Uterus (tissue), 4 donors: Measurements from ENCODE around the gene STRBP. TPM values are rescaled to one million over a fixed set of nuclear protein-coding genes. Genes with fewer than 3 reads are reported as not detected.

Experiments used
- DNase-seq, 2 donors: peaks; one replicate each; pipeline ENCODE4 v3.0.0-alpha.2; 2019 to 2020
- H3K27ac ChIP-seq, 2 donors: fragments of 200-600 bp; sonication (generic); 1 replicate in 1 of 2; 2 replicates in 1 of 2; pipeline ENCODE4 v1.5.1; 2016 to 2018
- H3K27me3 ChIP-seq, 2 donors: fragments of 200-600 bp; sonication (generic); one replicate each; pipeline ENCODE4 v1.5.1; 2018 to 2019; ENCODE audit warnings: control low read depth in 1 of 2
- H3K36me3 ChIP-seq, 2 donors: fragments of 200-600 bp; sonication (generic); one replicate each; pipeline ENCODE4 v1.5.1; 2019; ENCODE audit warnings: control low read depth in 1 of 2
- H3K4me1 ChIP-seq, 2 donors: fragments of 200-600 bp; sonication (generic); one replicate each; pipeline ENCODE4 v1.5.1; 2018 to 2019; ENCODE audit warnings: control low read depth in 1 of 2
- H3K4me3 ChIP-seq, 2 donors: fragments of 200-600 bp; sonication (generic); 1 replicate in 1 of 2; 2 replicates in 1 of 2; pipeline ENCODE4 v1.5.1; 2018 to 2019; ENCODE audit warnings: mild to moderate bottlenecking in 1 of 2
- H3K9me3 ChIP-seq, 2 donors: fragments of 200-600 bp; sonication (generic); one replicate each; pipeline ENCODE4 v1.5.1; 2019; ENCODE audit warnings: control low read depth in 1 of 2
- CTCF ChIP-seq, 4 experiments: fragments of 200-600 bp in 2 of 4; fragments of 450-650 bp in 2 of 4; sonication (generic) in 2 of 4; IDR thresholded peaks; one replicate each; pipeline ENCODE4 v1.5.1; 2016 to 2019; ENCODE audit warnings: antibody characterized with exemption in 4 of 4, mild to moderate bottlenecking in 2 of 4, moderate library complexity in 1 of 4
- POLR2A ChIP-seq, 2 donors: fragments of 450-650 bp; IDR thresholded peaks; one replicate each; pipeline ENCODE4 v1.6.1; 2016; ENCODE audit warnings: antibody characterized with exemption in 2 of 2, mild to moderate bottlenecking in 1 of 2, moderate library complexity in 1 of 2
- intact Hi-C: fragments of 100-400 bp; cut with DNase I; formaldehyde crosslinking; loops from one replicate; pipeline ENCODE4 v1.15.1; 2023; ENCODE audit warnings: low total_unique reads
- total RNA-seq, 4 donors: library from RNA; depleted of rRNA in 3 of 4; stranded (reverse); fragments of >200 nt in 3 of 4; gene quantifications; one replicate each; pipeline versions ENCODE4 v1.1.0 to v1.2.4, GENCODE V29; 2014 to 2023
- donor health status: DM: yes; HTN: yes; CAD: no.

STRBP gene
- total RNA-seq, 4 donors from 2014 or later = 3.3 to 28.2 (median 16.3) TPM

DNA sequence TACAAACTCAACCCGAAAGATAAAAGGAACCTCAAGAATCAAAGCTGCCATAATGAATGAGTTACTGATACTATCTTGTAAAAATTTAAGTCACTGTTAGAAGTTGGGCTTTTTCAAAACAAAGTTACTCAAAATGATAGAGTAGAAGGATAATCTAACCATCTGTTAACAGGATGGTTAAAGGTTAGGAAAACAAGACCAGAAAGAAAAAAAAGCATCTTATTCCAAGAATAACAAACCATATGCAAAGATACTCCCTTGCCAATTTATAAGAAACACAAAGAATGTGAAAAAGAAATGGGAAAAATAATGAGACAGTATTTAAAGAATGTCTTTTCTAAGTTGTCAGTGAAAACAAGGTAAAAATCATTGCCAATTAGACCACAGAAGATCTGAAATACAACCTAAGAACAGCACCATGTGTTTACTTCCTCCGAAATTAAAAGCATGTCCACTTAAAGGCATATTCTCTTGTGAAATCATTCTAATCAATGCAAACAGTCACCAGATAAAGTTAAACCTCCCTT lies 51.2 kb downstream of the STRBP start:
- TF ChIP-seq CTCF (IDR thresholded peaks at IDR 0.05) (no peak), POLR2A (IDR thresholded peaks at IDR 0.05) (no peak)
- no peak overlapping the region for H3K4me3 ChIP-seq
- no peaks in the 10 kb centered on the region for H3K9me3 ChIP-seq
- H3K36me3 ChIP-seq = no peaks in the 10 kb centered on the region
- DNase-seq = no peak
- intact Hi-C loops = no loop called here
- H3K27ac ChIP-seq = no peak overlapping the region
- H3K4me1 ChIP-seq = no peaks in the 10 kb centered on the region
- no peaks in the 10 kb centered on the region for H3K27me3 ChIP-seq

- no peaks in the 10 kb centered on the region for H3K27me3 ChIP-seq
- H3K27ac ChIP-seq = no peak overlapping the region
- intact Hi-C loops = no loop called here
- DNase-seq = no peak
- no peaks in the 10 kb centered on the region for H3K36me3 ChIP-seq
- no peak overlapping the region for H3K4me3 ChIP-seq
- H3K9me3 ChIP-seq = no peaks in the 10 kb centered on the region
- TF ChIP-seq CTCF (IDR thresholded peaks at IDR 0.05) = no peak
- no peak for TF ChIP-seq POLR2A (IDR thresholded peaks at IDR 0.05)
- no peaks in the 10 kb centered on the region for H3K4me1 ChIP-seq
These were observed 52.1 kb downstream of the STRBP start for GRCh38 chr9:123216251-123216797.

DNA sequence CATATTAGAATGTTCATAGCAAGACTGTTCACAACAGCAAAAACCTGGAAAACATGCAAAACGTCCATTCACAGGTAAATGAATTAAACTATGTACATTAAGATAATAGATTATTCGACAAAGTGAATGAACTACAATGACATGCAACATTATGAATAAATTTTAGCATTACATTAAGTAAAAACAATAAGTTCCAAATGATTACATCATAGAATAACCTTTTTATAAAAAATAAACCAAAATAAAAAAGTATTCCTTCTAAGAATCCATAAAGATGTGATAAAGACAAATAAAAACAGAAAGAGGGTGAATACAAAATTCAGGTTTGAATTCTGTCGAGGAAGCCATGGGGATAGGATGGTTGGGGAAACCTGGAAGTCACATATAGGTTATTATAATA lies 57.3 kb downstream of the STRBP start:
- Histone ChIP-seq H3K9me3 (no peaks in the 10 kb centered on the region), H3K4me3 (no peak overlapping the region), H3K36me3 (no peaks in the 10 kb centered on the region), H3K27ac (no peak overlapping the region), H3K27me3 (no peaks in the 10 kb centered on the region), H3K4me1 (no peaks in the 10 kb centered on the region)
- intact Hi-C loops = no loop called here
- TF ChIP-seq POLR2A (IDR thresholded peaks at IDR 0.05) (no peak), CTCF (IDR thresholded peaks at IDR 0.05) (no peak)
- no peak for DNase-seq

DNA sequence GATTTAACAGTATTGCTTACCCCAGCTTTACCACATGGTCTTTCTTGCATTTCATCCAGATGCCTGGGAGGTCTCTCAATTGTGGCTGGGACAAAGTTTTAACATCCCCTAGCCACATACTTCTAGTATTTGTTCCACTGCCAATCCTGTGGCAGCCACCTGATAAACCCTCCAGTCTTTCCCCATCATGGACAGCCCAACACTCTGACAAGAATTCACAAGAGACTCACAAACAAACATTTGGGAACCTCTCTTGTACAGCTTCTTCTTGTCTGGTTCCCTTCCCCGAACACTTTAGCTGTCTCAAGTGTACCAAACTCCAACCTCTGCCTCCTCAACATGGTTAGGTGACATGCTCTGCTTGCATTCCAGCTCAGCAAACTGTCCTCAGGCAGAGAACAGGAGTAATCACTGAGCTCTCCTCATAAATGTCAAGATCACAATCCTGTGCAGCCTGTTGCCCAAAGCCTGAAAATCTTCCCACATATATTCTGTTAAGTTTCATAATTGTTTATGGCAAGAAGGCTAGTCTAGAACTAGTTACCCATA lies 59.7 kb downstream of the STRBP start:
- H3K4me1 ChIP-seq = no peaks in the 10 kb centered on the region
- intact Hi-C loops = no loop called here
- H3K27me3 ChIP-seq = no peaks in the 10 kb centered on the region
- no peaks in the 10 kb centered on the region for H3K36me3 ChIP-seq
- H3K9me3 ChIP-seq = no peaks in the 10 kb centered on the region
- H3K4me3 ChIP-seq = no peak overlapping the region
- no peak overlapping the region for H3K27ac ChIP-seq
- DNase-seq = no peak
- TF ChIP-seq POLR2A (IDR thresholded peaks at IDR 0.05) = no peak

- no peaks in the 10 kb centered on the region for H3K4me1 ChIP-seq
- H3K27ac ChIP-seq = no peak overlapping the region
- DNase-seq = no peak
- no peaks in the 10 kb centered on the region for H3K27me3 ChIP-seq
- H3K9me3 ChIP-seq = no peaks in the 10 kb centered on the region
- no peaks in the 10 kb centered on the region for H3K36me3 ChIP-seq
- intact Hi-C loops = no loop called here
- no peak for TF ChIP-seq CTCF (IDR thresholded peaks at IDR 0.05)
- TF ChIP-seq POLR2A (IDR thresholded peaks at IDR 0.05) = no peak
- H3K4me3 ChIP-seq = no peak overlapping the region
These were observed 62.3 kb downstream of the STRBP start for GRCh38 chr9:123206065-123206464.
